ENCODE results near the gene JARID2.

- no peak for TF ChIP-seq EZH2 (IDR thresholded peaks at IDR 0.05; ENCODE audit: borderline replicate concordance, low read length)
- TF ChIP-seq CTCF (conservative IDR thresholded peaks at IDR 0.05 in 1 of 2, IDR thresholded peaks at IDR 0.05 in 1 of 2; ENCODE audit: extremely low read depth in 1 of 2, insufficient read depth in 1 of 2, low read depth in 1 of 2, low read length in 2 of 2): no peak
Measured at GRCh38 chr6:15522856-15523529, 277.1 kb downstream of the JARID2 start.

Data from mammary epithelial cell (primary cell).